HG02852 (cell line): Measurements from ENCODE around the gene LRRC2.
"Not testable (repeated sequence)": the region's sequence is repeated elsewhere in the genome, so short reads cannot be mapped to it uniquely, and the experiment has no call there.

Experiments
- ATAC-seq: cut with Tn5 transposase; IDR thresholded peaks from one replicate; pipeline ENCODE4 v1.9.1; 2021; ENCODE audit warnings: mild to moderate bottlenecking, moderate library complexity; ENCODE audit not compliant: unreplicated experiment

LRRC2 gene

DNA sequence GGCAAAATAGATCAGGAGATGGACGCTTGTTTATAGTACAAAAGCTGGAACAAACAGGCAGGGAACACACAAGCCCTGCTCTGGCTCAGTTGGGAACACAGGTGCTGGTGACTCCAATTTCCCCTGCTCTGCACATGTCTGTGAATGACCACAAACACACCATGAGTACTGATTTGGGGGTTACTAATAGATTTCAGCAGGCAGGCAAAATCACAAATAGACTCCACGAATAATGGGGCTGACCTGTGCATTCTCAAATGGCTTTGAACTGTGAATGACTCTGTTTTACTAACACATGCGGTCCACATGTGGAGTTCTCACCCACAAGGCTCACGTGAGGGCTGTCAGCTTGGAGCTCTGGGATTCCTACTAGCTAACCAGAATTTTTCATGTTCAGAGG lies 64.4 kb downstream of the LRRC2 start:
- no peak for ATAC-seq

DNA sequence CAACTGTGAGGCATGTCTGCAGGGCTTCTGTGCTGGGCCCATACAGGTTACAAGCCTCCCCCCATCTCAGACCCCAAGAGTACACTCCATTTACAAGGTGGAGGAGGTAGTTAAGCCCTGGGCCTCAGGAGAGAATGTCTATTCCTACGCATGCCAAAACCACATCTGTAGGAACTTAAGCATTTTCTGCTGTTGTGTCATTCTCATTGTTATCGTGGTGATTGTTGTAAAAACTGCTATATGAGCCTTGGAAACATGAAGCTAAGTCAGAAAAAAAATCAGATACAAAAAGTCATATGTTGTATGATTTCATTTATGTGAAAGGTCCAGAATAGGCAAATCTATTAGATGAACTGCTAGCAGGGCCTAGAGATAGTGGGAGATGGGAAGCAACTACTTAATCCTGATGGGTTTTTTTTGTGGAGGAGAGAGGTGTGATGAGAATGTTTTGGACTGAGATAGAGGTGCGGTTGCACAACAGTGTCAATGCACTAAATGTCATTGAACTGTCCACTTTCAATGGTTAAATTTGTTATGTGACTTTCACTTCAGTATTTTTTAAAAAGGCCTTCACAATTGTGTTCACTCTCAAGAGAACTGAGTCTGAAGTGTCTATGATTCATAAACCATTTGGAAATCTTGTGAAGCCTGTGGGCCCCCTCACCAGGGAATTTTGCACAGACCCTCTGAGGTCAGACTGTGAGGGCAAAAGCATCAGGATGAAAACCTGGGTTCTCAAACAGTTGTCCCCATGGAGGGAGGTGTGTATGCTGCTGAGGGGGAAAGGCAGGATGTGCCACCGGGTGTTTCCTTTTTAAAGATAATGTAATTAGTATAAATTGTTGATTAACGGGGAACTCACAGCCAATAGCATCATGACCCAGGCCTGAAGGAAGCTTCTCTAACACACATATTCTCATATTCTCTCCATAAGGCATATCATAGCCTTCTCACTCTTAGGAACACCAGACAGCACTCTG lies 65.2 kb downstream of the LRRC2 start:
- ATAC-seq: no peak

DNA sequence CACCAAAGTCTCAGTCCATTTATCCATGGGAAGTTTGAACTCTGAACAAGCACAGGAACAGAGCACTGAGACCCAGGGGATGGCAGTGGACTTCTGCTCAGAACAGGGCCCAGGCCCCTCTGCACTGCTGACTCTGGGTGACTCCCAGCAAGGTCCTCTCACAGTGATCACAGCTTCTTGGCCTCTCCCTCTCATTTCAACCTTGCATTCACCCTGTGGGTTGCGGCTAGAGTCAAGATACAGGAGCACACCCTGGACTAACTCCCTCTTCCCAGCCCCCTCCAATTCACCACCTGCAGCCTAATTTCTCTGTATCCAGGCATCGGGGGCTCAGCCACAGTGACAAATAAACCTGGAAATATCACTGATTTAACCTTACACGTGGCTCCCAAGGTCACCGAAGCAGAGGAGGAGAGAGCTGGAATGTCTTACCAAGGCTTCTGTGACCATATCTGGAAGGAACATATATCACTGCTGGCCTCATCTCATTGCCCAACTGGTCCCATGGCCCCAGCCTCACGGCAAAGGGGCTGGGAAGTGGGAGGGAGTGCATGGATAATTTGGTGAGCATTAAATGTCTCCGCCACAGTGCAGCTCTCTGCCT lies 67.1 kb downstream of the LRRC2 start:
- ATAC-seq: no peak

GRCh38 chr3:46497556-46498265 lies 68.4 kb downstream of the LRRC2 start, which contains the start of gene RTP3:
Gene RTP3, plus strand, starts transcription at chr3:46497976. Its CDS starts 87 bp downstream, at chr3:46498063.
- ATAC-seq: no peak

DNA sequence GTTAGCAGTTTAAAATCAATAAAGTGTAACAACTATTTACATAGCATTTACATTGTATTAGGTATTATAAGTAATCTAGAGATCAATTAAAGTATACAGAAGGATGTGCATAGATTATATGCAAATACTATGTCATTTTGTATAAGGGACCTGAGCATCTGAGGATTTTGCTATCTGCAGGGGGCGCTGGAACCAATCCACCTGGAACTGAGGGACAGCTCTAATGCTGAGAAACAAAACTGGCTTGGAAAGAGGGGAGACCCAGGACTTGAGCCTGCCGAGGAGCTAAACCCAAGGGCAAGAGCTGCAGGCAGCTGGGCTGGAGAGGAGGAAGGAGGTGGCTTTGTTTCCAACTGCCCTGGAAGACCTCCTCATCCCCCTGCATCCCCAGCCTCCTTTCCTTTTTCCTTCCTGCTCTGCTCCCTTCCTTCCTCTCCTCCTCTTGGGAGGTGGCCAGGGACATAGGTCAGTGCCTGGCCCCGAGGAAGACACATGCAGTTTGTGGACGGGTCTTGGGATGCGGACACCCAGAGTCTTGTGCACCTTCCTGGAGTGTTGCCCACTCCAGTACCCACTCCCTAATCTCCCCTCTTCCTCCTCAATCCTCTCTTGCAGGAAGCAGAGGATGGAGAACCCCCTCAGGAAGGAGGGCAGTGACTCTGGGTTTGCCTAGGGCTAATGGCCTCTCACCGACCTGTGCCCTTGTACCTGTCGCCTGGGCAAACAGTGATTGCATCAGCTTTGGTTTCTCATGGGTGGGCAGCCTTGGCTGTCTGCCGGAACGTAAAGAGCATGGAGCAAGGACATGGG lies 69.2 kb downstream of the LRRC2 start:
- no peak for ATAC-seq

GRCh38 chr3:46495901-46496456 lies 70.1 kb downstream of the LRRC2 start:
- ATAC-seq: no peak

- ATAC-seq: not testable (repeated sequence)
Measured at GRCh38 chr3:46494491-46494890, 71.6 kb downstream of the LRRC2 start.

- ATAC-seq: no peak
Measured at GRCh38 chr3:46492890-46493547, 73.1 kb downstream of the LRRC2 start.

DNA sequence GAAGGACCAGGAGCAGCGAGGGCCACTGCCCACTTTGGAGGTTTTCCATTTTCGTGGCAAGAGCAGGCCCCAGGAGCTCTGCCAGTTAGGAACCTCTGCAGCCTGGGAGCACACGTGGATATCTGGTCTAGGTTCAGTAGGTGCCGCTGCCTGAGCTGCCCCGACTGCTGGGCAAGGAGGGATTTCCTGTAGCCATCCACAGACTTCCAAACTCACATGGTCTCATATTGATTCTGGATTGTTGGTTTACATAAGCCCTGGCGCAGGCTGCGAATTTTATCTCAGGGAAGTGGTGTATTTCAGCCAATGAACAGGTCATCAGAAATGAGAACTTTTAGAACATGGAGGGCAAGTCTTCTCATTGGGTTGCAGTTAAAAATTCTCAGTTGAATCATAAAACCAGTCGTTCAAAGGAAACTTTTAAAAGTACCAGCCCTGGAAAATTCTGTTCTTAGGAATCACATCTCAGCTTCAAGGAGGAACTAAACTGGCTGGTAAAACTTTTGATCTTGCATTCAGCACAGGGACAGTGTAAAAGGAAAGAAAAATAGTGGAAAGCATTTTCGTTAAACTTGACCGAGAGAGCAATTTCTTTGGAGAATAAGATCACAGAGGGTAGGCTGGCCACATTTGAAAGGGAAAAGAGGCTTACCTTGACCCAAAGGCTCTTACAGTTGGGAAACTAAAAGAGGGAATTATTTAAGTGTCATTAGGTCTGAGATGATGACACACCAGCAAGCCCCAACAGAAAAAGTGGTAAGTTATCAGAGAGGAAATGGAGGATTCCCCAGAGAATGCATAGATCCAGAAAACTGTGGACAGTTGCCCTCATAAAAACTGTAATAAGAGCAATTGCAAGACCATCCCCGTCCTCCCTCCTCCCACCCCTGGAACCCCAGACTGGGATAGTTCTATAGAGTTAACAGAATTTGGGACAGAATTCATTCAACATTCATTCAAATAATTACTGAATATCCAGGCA lies 74.7 kb downstream of the LRRC2 start:
- no peak for ATAC-seq

- ATAC-seq: no peak
Measured at GRCh38 chr3:46490338-46491084, 75.6 kb downstream of the LRRC2 start.

- ATAC-seq: no peak
Measured at GRCh38 chr3:46489875-46490274, 76.2 kb downstream of the LRRC2 start.

DNA sequence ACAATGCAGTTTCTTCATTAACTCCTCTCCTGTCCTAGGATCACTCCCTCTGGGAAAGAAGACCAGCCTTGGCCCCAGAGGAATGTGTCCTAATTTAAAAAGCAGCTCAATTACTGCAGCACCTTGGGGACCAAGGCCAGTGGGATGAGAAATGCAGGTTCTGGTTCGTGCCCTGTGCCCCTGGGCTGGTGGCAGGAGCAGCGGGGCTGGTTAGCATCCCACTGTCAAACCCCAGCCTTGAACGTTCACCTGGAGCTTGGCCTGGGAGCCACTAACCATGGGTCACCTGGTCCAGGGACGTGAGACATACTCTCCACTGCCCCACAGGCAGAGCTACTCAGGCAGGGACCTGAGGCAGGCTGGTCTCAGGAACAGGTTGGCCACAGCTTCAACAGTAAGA lies 76.7 kb downstream of the LRRC2 start:
- no peak for ATAC-seq

DNA sequence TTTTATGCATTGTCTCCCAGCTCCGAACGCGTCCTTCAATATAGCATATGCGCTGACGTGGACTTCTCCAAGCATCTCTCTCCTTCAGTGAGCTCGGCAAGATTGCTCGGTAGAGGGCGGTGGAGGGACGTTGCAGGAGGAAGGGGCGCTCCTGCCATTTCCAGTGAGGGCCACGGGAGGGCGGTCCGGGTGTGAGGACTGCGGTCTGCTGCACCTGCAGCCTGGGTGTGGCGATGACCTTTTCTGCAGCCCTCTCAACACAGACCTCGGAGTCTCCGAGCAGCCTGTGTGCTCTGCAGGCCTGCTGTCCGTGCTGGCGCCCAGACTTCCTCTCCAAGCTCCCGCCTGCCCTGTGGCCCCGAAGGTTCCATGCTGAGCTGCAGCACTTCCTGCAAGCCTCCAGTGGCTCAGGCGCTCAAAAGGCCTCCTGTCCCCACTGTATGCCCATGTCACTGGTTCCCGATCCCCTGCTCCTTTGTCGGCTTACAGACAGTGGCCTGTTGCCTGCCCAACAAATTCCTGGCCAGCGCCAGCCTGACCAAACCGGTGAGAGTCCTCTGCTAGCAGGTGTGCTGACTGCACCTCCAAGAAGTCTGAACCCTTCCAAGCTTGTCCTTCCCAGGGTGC lies 77.3 kb downstream of the LRRC2 start:
- peak; percentile 91 for ATAC-seq

GRCh38 chr3:46485779-46486175 lies 80.3 kb downstream of the LRRC2 start:
- ATAC-seq: no peak

- no peak for ATAC-seq
Measured at GRCh38 chr3:46484911-46485778, 81.0 kb downstream of the LRRC2 start.

DNA sequence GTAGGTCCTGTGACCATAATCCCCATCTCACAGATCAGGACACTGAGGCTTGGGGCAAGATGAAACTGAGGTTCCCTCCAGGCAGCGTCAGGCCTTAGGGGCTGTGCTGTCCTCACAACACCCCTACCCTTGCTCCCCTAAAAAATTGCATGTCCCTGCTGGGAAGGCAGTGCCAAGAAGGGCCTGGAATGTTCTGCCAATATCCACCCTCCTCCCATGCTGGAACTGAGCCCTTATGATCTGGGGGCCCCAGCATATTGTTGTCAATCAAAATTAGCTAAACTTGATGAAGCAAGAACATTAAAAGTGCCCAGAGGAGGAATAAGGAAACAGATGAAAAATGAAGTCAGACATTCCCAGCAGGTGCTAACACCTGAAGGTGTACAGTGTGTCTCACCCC lies 81.7 kb downstream of the LRRC2 start:
- ATAC-seq: no peak

DNA sequence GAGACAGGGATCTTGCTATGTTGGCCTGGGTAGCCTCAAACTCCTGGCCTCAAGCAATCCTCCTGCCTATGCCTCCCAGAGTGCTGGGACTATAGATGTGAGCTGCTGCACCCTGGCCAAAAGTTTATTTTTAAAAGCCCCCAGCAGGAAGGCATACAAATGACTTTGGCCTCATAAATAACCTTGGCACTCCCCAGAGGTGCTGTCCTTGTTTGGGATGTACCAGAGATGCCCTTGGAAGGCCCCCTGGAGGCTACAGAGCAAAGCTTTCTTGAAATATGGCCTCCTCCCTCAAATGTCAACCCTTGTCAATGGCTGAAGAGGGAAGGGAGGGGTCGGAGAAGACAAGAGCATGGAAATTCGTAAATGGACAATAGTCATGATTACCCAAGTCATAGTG lies 82.3 kb downstream of the LRRC2 start:
- no peak for ATAC-seq
